ENCODE measurements around the gene ZFR2. TPM values are rescaled to one million over a fixed set of nuclear protein-coding genes. Genes with fewer than 3 reads are reported as not detected.

The ZFR2 gene
- total and polyA plus RNA-seq, 2 of the 8 experiments (the other 6 are each of a cell fraction or from before 2014, with no cell fraction given), result 14.5 to 28.4 TPM

DNA sequence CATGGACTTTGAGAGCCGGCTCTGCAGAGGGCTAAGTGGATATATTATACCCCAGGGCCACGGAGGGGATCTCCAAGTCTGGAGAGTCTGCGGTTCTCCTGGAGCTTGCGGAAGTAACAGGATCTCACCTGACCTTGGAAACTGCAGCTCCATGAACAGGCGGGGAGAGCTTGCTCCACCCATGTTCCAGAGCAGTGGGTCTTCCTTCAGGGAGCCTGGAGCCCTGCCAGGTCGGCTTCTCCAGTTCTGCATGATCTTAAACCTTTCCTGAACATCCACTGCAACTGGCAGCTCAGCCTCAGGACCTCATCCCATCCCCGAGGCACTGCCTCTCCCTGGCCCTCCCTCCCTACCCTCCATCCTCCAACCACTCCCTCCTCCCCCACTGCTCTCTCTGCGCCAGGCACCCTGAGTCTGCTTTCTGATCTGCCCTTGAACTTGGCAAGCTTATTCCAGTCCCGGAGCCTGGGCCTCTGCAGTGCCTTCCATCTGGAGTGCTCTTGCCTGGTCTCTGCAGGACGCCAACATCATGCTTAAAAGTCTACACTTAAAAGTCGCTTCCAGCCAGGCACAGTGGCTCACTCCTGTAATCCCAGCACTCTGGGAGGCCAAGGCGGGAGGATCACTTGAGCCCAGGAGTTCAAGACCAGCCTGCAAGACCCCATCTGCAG lies 24.8 kb upstream of the ZFR2 start:
- Histone ChIP-seq H3K27me3 (replicated peaks in 1 of 4; ENCODE audit: control insufficient read depth in 3 of 4, extremely low read depth in 1 of 4, insufficient read depth in 3 of 4, low read length in 3 of 4) (no peaks in the 10 kb centered on the region), H3K4ac (replicated peaks; ENCODE audit: insufficient read length, low read depth, low read length) (no peak overlapping the region), H3K4me1 (replicated peaks in 1 of 4; ENCODE audit: control insufficient read depth in 3 of 4, insufficient read depth in 4 of 4, low read length in 3 of 4) (no peaks in the 10 kb centered on the region), H4K5ac (ENCODE audit: insufficient read length, low read depth, low read length) (no peak overlapping the region), H3K27ac (ENCODE audit: low read depth, low read length) (no peak overlapping the region), H3K9ac (replicated peaks in 1 of 4; ENCODE audit: extremely low read depth in 1 of 4, low read depth in 3 of 4, low read length in 3 of 4) (no peak overlapping the region), H3K4me2 (ENCODE audit: insufficient read depth in 1 of 2, low read depth in 2 of 2, low read length in 2 of 2) (no peak overlapping the region), H2BK20ac (ENCODE audit: low read length) (no peak overlapping the region), H3K56ac (replicated peaks; ENCODE audit: insufficient read length, low read depth, low read length) (no peak overlapping the region), H3K23ac (ENCODE audit: insufficient read length) (no peak overlapping the region), H3K9me3 (ENCODE audit: insufficient read depth in 2 of 2, low read depth in 1 of 2, low read length in 1 of 2) (peaks cover 7% of the 10 kb centered on the region in 2 experiments; a peak in 3 of 4 replicates), H4K20me1 (replicated peaks in 1 of 2; ENCODE audit: control insufficient read depth in 1 of 2, insufficient read depth in 2 of 2, low read length in 2 of 2) (peaks cover 0 to 2% of the 10 kb centered on the region in 2 experiments), H3K4me3 (ENCODE audit: extremely low read depth in 1 of 4, insufficient read depth in 2 of 4, low read depth in 3 of 4, low read length in 4 of 4) (no peak overlapping the region), H3K23me2 (ENCODE audit: low read depth, low read length) (no peaks in the 10 kb centered on the region), H3K36me3 (ENCODE audit: control insufficient read depth in 2 of 4, insufficient read depth in 4 of 4, low read length in 3 of 4) (peaks cover 3 to 12% (median 9%) of the 10 kb centered on the region in 4 experiments; a peak in 7 of 8 replicates), H2BK12ac (ENCODE audit: low read depth, low read length) (no peak overlapping the region), H4K91ac (replicated peaks; ENCODE audit: insufficient read length, low read length) (no peak overlapping the region), H3K79me1 (ENCODE audit: low read depth, low read length) (no peaks in the 10 kb centered on the region), H4K8ac (ENCODE audit: extremely low read depth, insufficient read depth, low read length) (no peak overlapping the region), H2AK5ac (ENCODE audit: low read depth, low read length) (no peak overlapping the region), H3K18ac (ENCODE audit: extremely low read depth, low read length) (no peak overlapping the region), H2BK15ac (ENCODE audit: low read length) (no peak overlapping the region), H2BK120ac (replicated peaks; ENCODE audit: low read depth, low read length) (no peak overlapping the region), H3K14ac (ENCODE audit: insufficient read length) (no peak overlapping the region), H2BK5ac (ENCODE audit: low read depth, low read length) (no peak overlapping the region), H3K79me2 (ENCODE audit: control insufficient read depth in 1 of 2, insufficient read depth in 2 of 2, low read length in 2 of 2) (no peaks in the 10 kb centered on the region), H2AFZ (ENCODE audit: low read length) (no peak overlapping the region)
- no peak for DNase-seq (ENCODE audit: low read depth in 1 of 2, low spot score in 2 of 2)
- 91% methylated on average over 11 of the region's 12 CpGs; no CpG with 5 or more reads in 1 of the 2 experiments for WGBS, 2 experiments (ENCODE audit: extremely low coverage in 1 of 2, insufficient coverage in 1 of 2, insufficient read length in 1 of 2, insufficient replicate concordance in 2 of 2, low coverage in 1 of 2, low lambda C conversion rate in 2 of 2, missing lambda C conversion rate in 1 of 2)
- POLR2A ChIA-PET (ENCODE audit: partially characterized antibody), result no interaction called here
- no peak for FAIRE-seq
- TF ChIP-seq SUZ12 (IDR thresholded peaks at IDR 0.05; ENCODE audit: low read length) (no peak), PHF8 (conservative IDR thresholded peaks at IDR 0.05; ENCODE audit: low read depth, low read length) (no peak), BCL11A (IDR thresholded peaks at IDR 0.05; ENCODE audit: low read depth in 2 of 2, low read length in 2 of 2) (no peak), HDAC6 (IDR thresholded peaks at IDR 0.05; ENCODE audit: low read depth, low read length) (no peak), POLR2A (IDR thresholded peaks at IDR 0.05; ENCODE audit: control extremely low read depth in 1 of 2, low read depth in 2 of 2, low read length in 2 of 2) (no peak), TBP (IDR thresholded peaks at IDR 0.05; ENCODE audit: low read depth, low read length) (no peak), TAF7 (optimal IDR thresholded peaks at IDR 0.05; ENCODE audit: borderline replicate concordance, low read depth, low read length) (no peak), FOSL1 (IDR thresholded peaks at IDR 0.05; ENCODE audit: insufficient read depth, low read depth, low read length) (no peak), RBBP5 (IDR thresholded peaks at IDR 0.05; ENCODE audit: borderline replicate concordance, low read depth, low read length) (no peak)
- CTCF ChIA-PET (ENCODE audit: partially characterized antibody), result interaction anchor here (0.5 to 1.9 kb wide), 4 partner anchors 46 to 1013 kb away, joined by 3 to 9 read pairs (median 3); no protein-coding TSS in a partner anchor

Measured in H1 (cell line).